ENCODE results near the gene CORO1C.

The CORO1C gene

DNA sequence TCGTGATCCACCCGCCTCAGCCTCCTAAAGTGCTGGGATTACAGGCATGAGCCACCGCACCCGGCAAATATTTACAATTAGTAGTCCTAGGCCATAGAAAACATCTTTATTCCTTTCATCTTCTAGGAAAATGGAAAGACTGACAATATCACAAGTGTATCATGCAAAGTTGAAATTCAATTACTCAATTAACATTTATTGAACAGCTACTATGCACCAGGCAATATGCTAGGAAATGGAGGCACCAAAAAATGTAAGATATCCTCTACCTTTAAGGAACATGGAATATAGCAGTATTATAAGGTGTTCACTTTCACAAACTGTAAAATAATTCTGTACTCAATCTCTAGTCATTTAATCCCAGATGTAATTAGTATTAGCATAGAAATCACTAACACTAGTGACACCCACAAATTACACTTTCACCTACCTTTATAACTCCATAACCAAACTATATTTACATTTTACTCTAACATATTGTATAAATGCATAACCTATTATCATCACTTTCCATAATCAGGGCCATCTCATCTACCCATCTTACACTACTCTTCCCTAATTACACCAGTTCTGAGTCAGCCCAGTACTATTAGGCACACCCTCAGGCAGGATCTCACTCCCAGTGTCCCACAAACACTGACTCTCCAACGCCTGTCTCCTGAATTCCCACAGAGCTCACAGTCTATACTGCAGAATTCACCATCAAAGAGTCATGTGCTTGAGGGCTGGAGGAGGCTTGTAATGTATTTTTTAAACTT lies 10.4 kb downstream of the CORO1C start:
- Histone ChIP-seq H3K4me3 (ENCODE audit: control insufficient read depth in 1 of 7, extremely low read depth in 1 of 7, insufficient read depth in 4 of 7, low read depth in 2 of 7, low read length in 6 of 7) (no peak overlapping the region), H3K9me3 (ENCODE audit: control extremely low read depth in 1 of 5, control insufficient read depth in 4 of 5, insufficient read depth in 2 of 5, low read depth in 1 of 5, low read length in 4 of 5) (no peaks in the 10 kb centered on the region), H3K27me3 (replicated peaks in 2 of 5; ENCODE audit: control insufficient read depth in 4 of 5, insufficient read depth in 5 of 5, low read length in 4 of 5) (no peaks in the 10 kb centered on the region), H3K36me3 (ENCODE audit: control insufficient read depth in 4 of 4, insufficient read depth in 4 of 4, low read length in 3 of 4) (peaks cover 0 to 10% (median 5%) of the 10 kb centered on the region in 4 experiments), H3K4me1 (ENCODE audit: control extremely low read depth in 1 of 4, control insufficient read depth in 4 of 4, insufficient read depth in 4 of 4, low read length in 3 of 4) (peaks cover 25 to 51% (median 47%) of the 10 kb centered on the region in 4 experiments), H3K27ac (ENCODE audit: insufficient read depth in 1 of 2, low read depth in 1 of 2, low read length in 2 of 2, poor library complexity in 1 of 2, severe bottlenecking in 2 of 2) (no peak overlapping the region)
- 94% methylated on average over 4 of the region's 5 CpGs for WGBS (ENCODE audit: insufficient coverage)
- ChIA-PET CTCF (interaction anchor here (0.7 to 2.0 kb wide), 8 partner anchors 9 to 83 kb away, joined by 3 to 9 read pairs (median 3); no protein-coding TSS in a partner anchor), POLR2A (no interaction called here)
- no peak for DNase-seq

DNA sequence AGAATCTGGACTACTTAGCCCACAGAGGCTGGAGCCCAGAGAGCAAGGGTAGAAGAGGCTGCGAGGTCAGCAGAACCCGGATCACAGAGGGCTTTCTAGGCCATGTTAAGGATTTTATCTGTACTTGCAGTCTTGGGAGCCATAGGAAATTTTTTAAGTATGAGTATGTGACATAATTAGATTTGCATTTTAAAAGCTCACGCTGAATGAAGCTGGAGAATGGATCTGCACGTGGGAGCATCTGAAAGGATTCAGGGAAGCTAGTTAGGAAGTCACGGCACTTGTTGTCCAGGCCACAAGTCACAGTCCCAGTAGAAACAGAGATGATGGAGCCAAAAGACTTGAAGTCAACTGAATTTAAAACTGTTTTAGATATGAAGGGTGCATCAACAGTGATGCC lies 14.1 kb downstream of the CORO1C start:
- H3K36me3 ChIP-seq (ENCODE audit: control insufficient read depth in 4 of 4, insufficient read depth in 4 of 4, low read length in 3 of 4) = peaks cover 0 to 10% (median 5%) of the 10 kb centered on the region in 4 experiments
- no peaks in the 10 kb centered on the region for H3K9me3 ChIP-seq (ENCODE audit: control extremely low read depth in 1 of 5, control insufficient read depth in 4 of 5, insufficient read depth in 2 of 5, low read depth in 1 of 5, low read length in 4 of 5)
- ChIA-PET POLR2A (no interaction called here), CTCF (interaction anchor here (0.7 to 1.9 kb wide), 5 partner anchors 11 to 39 kb away, joined by 3 to 9 read pairs (median 3); no protein-coding TSS in a partner anchor)
- H3K27ac ChIP-seq (ENCODE audit: insufficient read depth in 1 of 2, low read depth in 1 of 2, low read length in 2 of 2, poor library complexity in 1 of 2, severe bottlenecking in 2 of 2) = no peak overlapping the region
- no peak for DNase-seq
- H3K27me3 ChIP-seq (replicated peaks in 2 of 5; ENCODE audit: control insufficient read depth in 4 of 5, insufficient read depth in 5 of 5, low read length in 4 of 5) = no peaks in the 10 kb centered on the region
- WGBS (ENCODE audit: insufficient coverage) = 100% methylated on average over 5 of the region's 5 CpGs
- H3K4me3 ChIP-seq (ENCODE audit: control insufficient read depth in 1 of 7, extremely low read depth in 1 of 7, insufficient read depth in 4 of 7, low read depth in 2 of 7, low read length in 6 of 7) = no peak overlapping the region
- H3K4me1 ChIP-seq (ENCODE audit: control extremely low read depth in 1 of 4, control insufficient read depth in 4 of 4, insufficient read depth in 4 of 4, low read length in 3 of 4) = peaks cover 20 to 50% (median 41%) of the 10 kb centered on the region in 4 experiments

DNA sequence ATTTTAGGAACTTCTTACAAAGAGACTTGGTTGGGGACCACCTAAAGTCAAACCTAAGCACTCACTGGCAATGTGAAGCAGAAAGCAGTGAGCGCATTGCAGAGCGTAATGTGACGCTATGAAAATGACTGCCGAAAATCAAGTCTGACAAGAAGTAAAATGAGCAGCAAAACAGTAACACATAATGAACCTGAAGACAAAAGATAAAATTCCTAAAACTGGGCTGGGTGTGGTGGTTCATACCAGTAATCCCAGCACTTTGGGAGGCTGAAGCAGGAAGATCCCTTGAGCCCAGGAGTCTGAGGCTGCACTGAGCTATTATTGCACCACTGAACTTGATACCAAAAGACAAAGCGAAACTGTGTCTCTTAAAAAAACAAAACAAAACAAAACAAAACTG lies 16.5 kb downstream of the CORO1C start:
- Histone ChIP-seq H3K4me3 (ENCODE audit: control insufficient read depth in 1 of 7, extremely low read depth in 1 of 7, insufficient read depth in 4 of 7, low read depth in 2 of 7, low read length in 6 of 7) (no peak overlapping the region), H3K27me3 (replicated peaks in 2 of 5; ENCODE audit: control insufficient read depth in 4 of 5, insufficient read depth in 5 of 5, low read length in 4 of 5) (no peaks in the 10 kb centered on the region), H3K9me3 (ENCODE audit: control extremely low read depth in 1 of 5, control insufficient read depth in 4 of 5, insufficient read depth in 2 of 5, low read depth in 1 of 5, low read length in 4 of 5) (no peaks in the 10 kb centered on the region), H3K4me1 (ENCODE audit: control extremely low read depth in 1 of 4, control insufficient read depth in 4 of 4, insufficient read depth in 4 of 4, low read length in 3 of 4) (peaks cover 17 to 46% (median 38%) of the 10 kb centered on the region in 4 experiments), H3K27ac (ENCODE audit: insufficient read depth in 1 of 2, low read depth in 1 of 2, low read length in 2 of 2, poor library complexity in 1 of 2, severe bottlenecking in 2 of 2) (no peak overlapping the region), H3K36me3 (ENCODE audit: control insufficient read depth in 4 of 4, insufficient read depth in 4 of 4, low read length in 3 of 4) (peaks cover 0 to 10% (median 5%) of the 10 kb centered on the region in 4 experiments)
- ChIA-PET POLR2A (interaction anchor here (0.7 kb wide), 1 partner anchor 15 kb away, joined by 3 read pairs; no protein-coding TSS in a partner anchor), CTCF (interaction anchor here (0.8 to 3.0 kb wide), 3 partner anchors 12 to 15 kb away, joined by 3 to 16 read pairs (median 3); no protein-coding TSS in a partner anchor)
- WGBS (ENCODE audit: insufficient coverage) = 100% methylated on average over 1 of the region's 5 CpGs
- DNase-seq = no peak

DNA sequence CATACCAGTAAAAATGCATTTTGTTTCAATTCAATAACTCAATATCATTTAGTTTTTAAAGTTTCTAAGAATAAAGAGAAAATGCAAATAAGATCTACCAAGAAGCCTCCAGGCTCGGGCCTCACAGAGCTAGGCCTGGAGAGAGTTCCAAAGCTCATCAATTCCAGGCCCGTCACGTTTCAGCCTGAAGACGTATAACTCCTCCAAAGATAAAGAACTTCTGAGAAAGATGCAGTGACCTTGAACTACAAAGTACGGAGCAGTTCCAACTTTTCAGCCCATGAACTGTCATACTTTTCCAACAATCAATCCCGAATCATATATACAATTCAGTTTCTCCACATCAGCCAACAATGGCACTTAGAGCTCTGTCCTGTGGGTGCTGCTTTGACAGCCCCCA lies 17.8 kb downstream of the CORO1C start:
- H3K4me3 ChIP-seq (ENCODE audit: control insufficient read depth in 1 of 7, extremely low read depth in 1 of 7, insufficient read depth in 4 of 7, low read depth in 2 of 7, low read length in 6 of 7) = no peak overlapping the region
- DNase-seq = no peak
- WGBS (ENCODE audit: insufficient coverage) = 93% methylated on average over 6 of the region's 6 CpGs
- no peak overlapping the region for H3K27ac ChIP-seq (ENCODE audit: insufficient read depth in 1 of 2, low read depth in 1 of 2, low read length in 2 of 2, poor library complexity in 1 of 2, severe bottlenecking in 2 of 2)
- ChIA-PET CTCF (interaction anchor here (1.0 to 3.0 kb wide), 6 partner anchors 11 to 89 kb away, joined by 3 to 16 read pairs (median 5); no protein-coding TSS in a partner anchor), POLR2A (interaction anchor here (1.5 kb wide), 1 partner anchor 22 kb away, joined by 4 read pairs; no protein-coding TSS in a partner anchor)
- H3K27me3 ChIP-seq (replicated peaks in 2 of 5; ENCODE audit: control insufficient read depth in 4 of 5, insufficient read depth in 5 of 5, low read length in 4 of 5) = no peaks in the 10 kb centered on the region
- H3K36me3 ChIP-seq (ENCODE audit: control insufficient read depth in 4 of 4, insufficient read depth in 4 of 4, low read length in 3 of 4) = peaks cover 0 to 10% (median 5%) of the 10 kb centered on the region in 4 experiments
- peaks cover 20 to 53% (median 39%) of the 10 kb centered on the region in 4 experiments for H3K4me1 ChIP-seq (ENCODE audit: control extremely low read depth in 1 of 4, control insufficient read depth in 4 of 4, insufficient read depth in 4 of 4, low read length in 3 of 4)
- H3K9me3 ChIP-seq (ENCODE audit: control extremely low read depth in 1 of 5, control insufficient read depth in 4 of 5, insufficient read depth in 2 of 5, low read depth in 1 of 5, low read length in 4 of 5) = no peaks in the 10 kb centered on the region

DNA sequence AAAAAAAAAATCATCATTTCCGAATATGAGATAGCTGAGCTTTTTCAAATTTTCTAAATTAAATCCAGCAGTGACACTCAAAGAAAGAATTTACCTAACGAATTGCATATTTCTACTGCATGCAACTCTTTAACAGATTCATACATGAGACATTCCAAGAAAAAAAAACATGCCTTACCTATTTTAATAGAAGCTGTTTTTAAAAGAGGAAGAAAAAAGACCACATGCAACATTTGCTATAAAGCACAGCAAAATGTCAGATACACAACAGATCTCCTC lies 18.5 kb downstream of the CORO1C start:
- no peaks in the 10 kb centered on the region for H3K27me3 ChIP-seq (replicated peaks in 2 of 5; ENCODE audit: control insufficient read depth in 4 of 5, insufficient read depth in 5 of 5, low read length in 4 of 5)
- POLR2A ChIA-PET = interaction anchor here (1.5 kb wide), 1 partner anchor 21 kb away, joined by 4 read pairs; no protein-coding TSS in a partner anchor
- peaks cover 0 to 10% (median 5%) of the 10 kb centered on the region in 4 experiments for H3K36me3 ChIP-seq (ENCODE audit: control insufficient read depth in 4 of 4, insufficient read depth in 4 of 4, low read length in 3 of 4)
- CTCF ChIA-PET = interaction anchor here (1.0 to 3.0 kb wide), 6 partner anchors 9 to 89 kb away, joined by 3 to 16 read pairs (median 7); no protein-coding TSS in a partner anchor
- no peak overlapping the region for H3K27ac ChIP-seq (ENCODE audit: insufficient read depth in 1 of 2, low read depth in 1 of 2, low read length in 2 of 2, poor library complexity in 1 of 2, severe bottlenecking in 2 of 2)
- H3K9me3 ChIP-seq (ENCODE audit: control extremely low read depth in 1 of 5, control insufficient read depth in 4 of 5, insufficient read depth in 2 of 5, low read depth in 1 of 5, low read length in 4 of 5) = no peaks in the 10 kb centered on the region
- peaks cover 20 to 53% (median 39%) of the 10 kb centered on the region in 4 experiments for H3K4me1 ChIP-seq (ENCODE audit: control extremely low read depth in 1 of 4, control insufficient read depth in 4 of 4, insufficient read depth in 4 of 4, low read length in 3 of 4)
- peak overlapping the region in 1 of 7 experiments; percentile 56 for H3K4me3 ChIP-seq (ENCODE audit: control insufficient read depth in 1 of 7, extremely low read depth in 1 of 7, insufficient read depth in 4 of 7, low read depth in 2 of 7, low read length in 6 of 7)
- no CpG with 5 or more reads among the region's 2 CpGs for WGBS (ENCODE audit: insufficient coverage)
- DNase-seq = peak in 1 of 3 donors; percentile 56

DNA sequence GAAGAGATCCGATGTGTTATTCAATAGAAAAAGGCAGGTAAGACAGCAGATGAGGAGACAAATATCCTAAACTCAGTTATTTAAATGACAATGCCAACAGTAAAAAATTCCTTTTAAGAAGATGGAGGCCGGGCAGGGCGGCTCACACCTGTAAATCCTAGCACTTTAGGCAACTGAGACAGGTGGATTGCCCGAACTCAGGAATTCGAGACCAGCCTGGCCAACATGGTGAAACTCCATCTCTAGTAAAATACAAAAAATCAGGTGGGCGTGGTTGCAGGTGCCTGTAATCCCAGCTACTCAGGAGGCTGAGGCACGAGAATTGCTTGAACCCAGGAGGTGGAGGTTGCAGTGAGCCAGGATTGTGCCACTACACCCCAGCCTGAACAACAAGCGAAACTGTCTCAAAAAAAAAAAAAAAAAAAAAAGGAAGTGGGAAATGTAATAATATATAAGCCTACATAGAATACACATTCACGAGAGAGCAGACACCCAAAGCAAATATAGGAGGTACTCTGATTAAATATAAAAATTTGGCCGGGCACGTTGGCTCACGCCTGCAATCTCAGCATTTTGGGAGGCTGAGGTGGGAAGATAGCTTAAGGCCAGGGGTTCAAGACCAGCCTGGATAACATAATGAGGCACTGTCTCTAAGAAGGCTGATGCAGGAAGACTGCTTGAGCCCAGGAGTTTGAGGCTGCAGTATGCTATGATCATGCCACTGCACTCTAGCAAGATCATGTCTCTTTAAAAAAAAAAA lies 19.0 kb downstream of the CORO1C start:
- H3K4me1 ChIP-seq (ENCODE audit: control extremely low read depth in 1 of 4, control insufficient read depth in 4 of 4, insufficient read depth in 4 of 4, low read length in 3 of 4) = peaks cover 20 to 53% (median 39%) of the 10 kb centered on the region in 4 experiments
- ChIA-PET CTCF (interaction anchor here (1.0 to 3.0 kb wide), 5 partner anchors 10 to 22 kb away, joined by 4 to 16 read pairs (median 8); no protein-coding TSS in a partner anchor), POLR2A (interaction anchor here (1.5 kb wide), 1 partner anchor 21 kb away, joined by 4 read pairs; no protein-coding TSS in a partner anchor)
- H3K27ac ChIP-seq (ENCODE audit: insufficient read depth in 1 of 2, low read depth in 1 of 2, low read length in 2 of 2, poor library complexity in 1 of 2, severe bottlenecking in 2 of 2) = no peak overlapping the region
- peak in 1 of 3 donors; percentile 45 for DNase-seq
- no peaks in the 10 kb centered on the region for H3K9me3 ChIP-seq (ENCODE audit: control extremely low read depth in 1 of 5, control insufficient read depth in 4 of 5, insufficient read depth in 2 of 5, low read depth in 1 of 5, low read length in 4 of 5)
- no peaks in the 10 kb centered on the region for H3K27me3 ChIP-seq (replicated peaks in 2 of 5; ENCODE audit: control insufficient read depth in 4 of 5, insufficient read depth in 5 of 5, low read length in 4 of 5)
- 73% methylated on average over 7 of the region's 12 CpGs for WGBS (ENCODE audit: insufficient coverage)
- H3K4me3 ChIP-seq (ENCODE audit: control insufficient read depth in 1 of 7, extremely low read depth in 1 of 7, insufficient read depth in 4 of 7, low read depth in 2 of 7, low read length in 6 of 7) = peak overlapping the region in 2 of 7 experiments; percentile 40 to 56
- peaks cover 0 to 8% (median 4%) of the 10 kb centered on the region in 4 experiments for H3K36me3 ChIP-seq (ENCODE audit: control insufficient read depth in 4 of 4, insufficient read depth in 4 of 4, low read length in 3 of 4)
